Small intestine (tissue), 4 donors: ENCODE data around the gene PDCD7. TPM values are rescaled to one million over a fixed set of nuclear protein-coding genes. Genes with fewer than 3 reads are reported as not detected.

Source experiments
- polyA plus RNA-seq, 4 donors: library from polyadenylated mRNA; stranded (reverse) in 3 of 4; unstranded in 1 of 4; fragments of 200-250 nt in 3 of 4; fragments of 120-200 nt in 1 of 4; gene quantifications; one replicate each; pipeline versions ENCODE4 v1.2.1 to v1.2.3, GENCODE V29; 2013
- donor health status: healthy with polysubstance abuse.
- donor health status: Bipolar disorder and iron deficiency.
- donor health status: healthy.

PDCD7 gene
- polyA plus RNA-seq, 4 donors, result 8.4 to 20.5 (median 11.9) TPM

Other genes with a start within 250 kb of the PDCD7 start
- 1 to 10 TPM in 2 of 4 donors, under 1 TPM in 1, not detected in 1; 0.81 to 3.9 (median 1.7) TPM for gene ANKDD1A, start 221.9 kb downstream of the PDCD7 start, polyA plus RNA-seq
- 100 to 1,000 TPM in 1 of 4 donors, 10 to 100 TPM in 3; 58.1 to 163 (median 68.3) TPM for gene SPG21, start 143.9 kb downstream of the PDCD7 start, polyA plus RNA-seq
- gene MTFMT, start 104.2 kb downstream of the PDCD7 start, polyA plus RNA-seq, result 10 to 100 TPM in 3 of 4 donors, 1 to 10 TPM in 1; 9.7 to 14.8 (median 12.9) TPM
- gene SLC51B, start 88.4 kb downstream of the PDCD7 start, polyA plus RNA-seq, result 100 to 1,000 TPM in 2 of 4 donors, 10 to 100 TPM in 2; 23.5 to 258 (median 162) TPM
- 1 to 10 TPM in 3 of 4 donors, under 1 TPM in 1; 0.45 to 7.7 (median 2.2) TPM for gene RASL12, start 65.8 kb downstream of the PDCD7 start, polyA plus RNA-seq
- gene KBTBD13, start 57.1 kb downstream of the PDCD7 start, polyA plus RNA-seq, result under 1 TPM in 2 of 4 donors, not detected in 2; 0.03 TPM
- 1 to 10 TPM; 1.5 to 5.8 (median 4.5) TPM for gene UBAP1L, start 18.6 kb downstream of the PDCD7 start, polyA plus RNA-seq
- gene CLPX, start 51.5 kb upstream of the PDCD7 start, polyA plus RNA-seq, result 10 to 100 TPM; 13.2 to 45.9 (median 18.4) TPM
- 1 to 10 TPM in 1 of 4 donors, under 1 TPM in 3; 0.67 to 8.7 (median 0.77) TPM for gene CILP, start 77.7 kb upstream of the PDCD7 start, polyA plus RNA-seq
- 10 to 100 TPM in 1 of 4 donors, 1 to 10 TPM in 3; 6.5 to 14.2 (median 9.0) TPM for gene PARP16, start 153.1 kb upstream of the PDCD7 start, polyA plus RNA-seq
- gene RNU5A-1, start 162.2 kb upstream of the PDCD7 start, polyA plus RNA-seq, result not detected
- gene RNU5B-1, start 170.9 kb upstream of the PDCD7 start, polyA plus RNA-seq, result not detected
- gene IGDCC3, start 244.2 kb upstream of the PDCD7 start, polyA plus RNA-seq, result 1 to 10 TPM in 1 of 4 donors, under 1 TPM in 1, not detected in 2; 0.18 to 1.0 TPM